Immature natural killer cell (primary cell): ENCODE data around the gene ZNF784. TPM values are rescaled to one million over a fixed set of nuclear protein-coding genes. Genes with fewer than 3 reads are reported as not detected.

Experiments used
- DNase-seq, 3 donors: peaks; one replicate each; pipeline ENCODE4 v3.0.0; 2022; ENCODE audit warnings: mixed read lengths in 1 of 3
- H3K27ac Mint-ChIP-seq, 6 donors: one replicate each; pipeline ENCODE4 v1.8.0; 2020; ENCODE audit warnings: mixed read lengths in 6 of 6, mild to moderate bottlenecking in 5 of 6, inconsistent platforms in 4 of 6, moderate library complexity in 3 of 6
- H3K27me3 Mint-ChIP-seq, 3 donors: one replicate each; pipeline ENCODE4 v1.8.0; 2020 to 2021; ENCODE audit warnings: low read depth in 3 of 3, mild to moderate bottlenecking in 3 of 3, mixed read lengths in 3 of 3, moderate library complexity in 3 of 3, inconsistent platforms in 1 of 3
- H3K36me3 Mint-ChIP-seq, 3 donors: one replicate each; pipeline ENCODE4 v1.8.0; 2020; ENCODE audit warnings: mixed read lengths in 3 of 3, inconsistent platforms in 2 of 3, mild to moderate bottlenecking in 2 of 3
- H3K4me1 Mint-ChIP-seq, 2 donors: one replicate each; pipeline ENCODE4 v1.8.0; 2020; ENCODE audit warnings: inconsistent platforms in 2 of 2, mild to moderate bottlenecking in 2 of 2, mixed read lengths in 2 of 2, moderate library complexity in 1 of 2
- H3K4me3 Mint-ChIP-seq, 5 donors: one replicate each; pipeline ENCODE4 v1.8.0; 2020; ENCODE audit warnings: mild to moderate bottlenecking in 5 of 5, mixed read lengths in 5 of 5, inconsistent platforms in 3 of 5, moderate library complexity in 3 of 5
- H3K9me3 Mint-ChIP-seq, 6 donors: one replicate each; pipeline ENCODE4 v1.8.0; 2020; ENCODE audit warnings: mild to moderate bottlenecking in 6 of 6, mixed read lengths in 6 of 6, inconsistent platforms in 4 of 6, moderate library complexity in 3 of 6
- polyA plus RNA-seq, 3 donors: library from polyadenylated mRNA; unstranded; fragments of 300-500 nt; fragmentation: Illumina TruSeq; gene quantifications; one replicate each; pipeline ENCODE4 v1.2.3, GENCODE V29; 2021

Gene ZNF784
- polyA plus RNA-seq, 3 donors from 2014 or later, result 0.59 to 0.78 (median 0.62) TPM

- Mint-ChIP-seq H3K4me1 (peaks cover 19 to 21% of the 10 kb centered on the region in 2 donors), H3K27ac (no peak overlapping the region), H3K4me3 (no peak overlapping the region), H3K9me3 (peaks cover 0 to 1% (median 0%) of the 10 kb centered on the region in 6 donors), H3K27me3 (peaks cover 0 to 9% (median 4%) of the 10 kb centered on the region in 3 donors), H3K36me3 (peaks cover 14 to 22% (median 16%) of the 10 kb centered on the region in 3 donors)
- no peak for DNase-seq
Measured at GRCh38 chr19:55597501-55597921, 26.9 kb downstream of the ZNF784 start.

GRCh38 chr19:55596304-55596703 is 28.1 kb downstream of the ZNF784 start:
- Mint-ChIP-seq H3K9me3 (peaks cover 0 to 1% (median 0%) of the 10 kb centered on the region in 6 donors), H3K4me1 (peaks cover 13 to 15% of the 10 kb centered on the region in 2 donors), H3K36me3 (peaks cover 14 to 22% (median 16%) of the 10 kb centered on the region in 3 donors), H3K27me3 (peaks cover 0 to 9% (median 4%) of the 10 kb centered on the region in 3 donors), H3K4me3 (no peak overlapping the region), H3K27ac (no peak overlapping the region)
- DNase-seq, result no peak

- Mint-ChIP-seq H3K36me3 (peaks cover 14 to 22% (median 16%) of the 10 kb centered on the region in 3 donors), H3K4me1 (peaks cover 7 to 9% of the 10 kb centered on the region in 2 donors), H3K4me3 (no peak overlapping the region), H3K27me3 (peaks cover 0 to 7% (median 2%) of the 10 kb centered on the region in 3 donors), H3K27ac (peak overlapping the region in 1 of 6 donors; percentile 13), H3K9me3 (peaks cover 0 to 1% (median 0%) of the 10 kb centered on the region in 6 donors)
- no peak for DNase-seq
Measured at GRCh38 chr19:55594996-55595545, 29.3 kb downstream of the ZNF784 start.

GRCh38 chr19:55593096-55593772 is 31.1 kb downstream of the ZNF784 start:
- no peak for DNase-seq
- Mint-ChIP-seq H3K36me3 (peaks cover 14 to 22% (median 16%) of the 10 kb centered on the region in 3 donors), H3K4me3 (no peak overlapping the region), H3K27ac (no peak overlapping the region), H3K4me1 (peaks cover 0 to 7% of the 10 kb centered on the region in 2 donors), H3K27me3 (peaks cover 0 to 4% (median 2%) of the 10 kb centered on the region in 3 donors), H3K9me3 (no peaks in the 10 kb centered on the region)

- Mint-ChIP-seq H3K36me3 (peaks cover 14 to 22% (median 16%) of the 10 kb centered on the region in 3 donors), H3K9me3 (no peaks in the 10 kb centered on the region), H3K27me3 (peaks cover 0 to 4% (median 2%) of the 10 kb centered on the region in 3 donors), H3K4me1 (peaks cover 2 to 9% of the 10 kb centered on the region in 2 donors), H3K27ac (no peak overlapping the region), H3K4me3 (no peak overlapping the region)
- no peak for DNase-seq
Measured at GRCh38 chr19:55592391-55593090, 31.8 kb downstream of the ZNF784 start.

GRCh38 chr19:55591555-55591954 is 32.8 kb downstream of the ZNF784 start:
- H3K4me1 Mint-ChIP-seq, result peaks cover 11 to 16% of the 10 kb centered on the region in 2 donors
- H3K36me3 Mint-ChIP-seq, result peaks cover 14 to 18% (median 16%) of the 10 kb centered on the region in 3 donors
- no peak overlapping the region for H3K27ac Mint-ChIP-seq
- H3K9me3 Mint-ChIP-seq, result no peaks in the 10 kb centered on the region
- peaks cover 5 to 8% (median 7%) of the 10 kb centered on the region in 3 donors for H3K27me3 Mint-ChIP-seq
- DNase-seq, result no peak
- no peak overlapping the region for H3K4me3 Mint-ChIP-seq

- no peak for DNase-seq
- peaks cover 7 to 8% (median 8%) of the 10 kb centered on the region in 3 donors for H3K27me3 Mint-ChIP-seq
- H3K4me1 Mint-ChIP-seq, result peaks cover 12 to 20% of the 10 kb centered on the region in 2 donors
- no peak overlapping the region for H3K4me3 Mint-ChIP-seq
- H3K36me3 Mint-ChIP-seq, result peaks cover 9 to 13% (median 11%) of the 10 kb centered on the region in 3 donors
- H3K9me3 Mint-ChIP-seq, result no peaks in the 10 kb centered on the region
- no peak overlapping the region for H3K27ac Mint-ChIP-seq
Measured at GRCh38 chr19:55590617-55591016, 33.7 kb downstream of the ZNF784 start.

GRCh38 chr19:55590109-55590508 is 34.3 kb downstream of the ZNF784 start:
- peaks cover 4 to 7% (median 7%) of the 10 kb centered on the region in 3 donors for H3K36me3 Mint-ChIP-seq
- no peaks in the 10 kb centered on the region for H3K9me3 Mint-ChIP-seq
- H3K27me3 Mint-ChIP-seq, result peaks cover 7 to 8% (median 8%) of the 10 kb centered on the region in 3 donors
- DNase-seq, result no peak
- peaks cover 17 to 25% of the 10 kb centered on the region in 2 donors for H3K4me1 Mint-ChIP-seq
- no peak overlapping the region for H3K27ac Mint-ChIP-seq
- H3K4me3 Mint-ChIP-seq, result peak overlapping the region in 1 of 5 donors; percentile 13

GRCh38 chr19:55588738-55589137 is 35.6 kb downstream of the ZNF784 start:
- H3K27ac Mint-ChIP-seq, result no peak overlapping the region

GRCh38 chr19:55586976-55587668 is 37.2 kb downstream of the ZNF784 start:
- peaks cover 7 to 10% (median 8%) of the 10 kb centered on the region in 3 donors for H3K27me3 Mint-ChIP-seq
- H3K27ac Mint-ChIP-seq, result peak overlapping the region in 4 of 6 donors; percentile 66 to 85 (median 80)

More at GRCh38 chr19:55588738-55589137, 35.6 kb downstream of the ZNF784 start:
- Mint-ChIP-seq H3K9me3 (no peaks in the 10 kb centered on the region), H3K4me3 (peak overlapping the region in 1 of 5 donors; percentile 60), H3K27me3 (peaks cover 7 to 9% (median 8%) of the 10 kb centered on the region in 3 donors), H3K4me1 (peaks cover 18 to 25% of the 10 kb centered on the region in 2 donors), H3K36me3 (peaks cover 0 to 3% (median 3%) of the 10 kb centered on the region in 3 donors)
- DNase-seq, result no peak

GRCh38 chr19:55585658-55586339 is 38.6 kb downstream of the ZNF784 start:
- H3K27ac Mint-ChIP-seq, result peak overlapping the region in 1 of 6 donors; percentile 64
- no peak for DNase-seq
- H3K36me3 Mint-ChIP-seq, result no peaks in the 10 kb centered on the region
- H3K27me3 Mint-ChIP-seq, result peaks cover 9 to 12% (median 11%) of the 10 kb centered on the region in 3 donors
- H3K4me3 Mint-ChIP-seq, result peak overlapping the region in 3 of 5 donors; percentile 46 to 56 (median 54)
- H3K4me1 Mint-ChIP-seq, result peaks cover 31 to 36% of the 10 kb centered on the region in 2 donors
- H3K9me3 Mint-ChIP-seq, result no peaks in the 10 kb centered on the region

More at GRCh38 chr19:55586976-55587668, 37.2 kb downstream of the ZNF784 start:
- peak overlapping the region; percentile 82 to 87 (median 85) for H3K4me3 Mint-ChIP-seq
- peaks cover 19 to 25% of the 10 kb centered on the region in 2 donors for H3K4me1 Mint-ChIP-seq
- no peaks in the 10 kb centered on the region for H3K36me3 Mint-ChIP-seq
- H3K9me3 Mint-ChIP-seq, result no peaks in the 10 kb centered on the region
- DNase-seq, result peak; percentile 86 to 89 (median 87)

- peaks cover 11 to 12% (median 12%) of the 10 kb centered on the region in 3 donors for H3K27me3 Mint-ChIP-seq
- H3K9me3 Mint-ChIP-seq, result no peaks in the 10 kb centered on the region
- peaks cover 34 to 40% of the 10 kb centered on the region in 2 donors for H3K4me1 Mint-ChIP-seq
- no peak overlapping the region for H3K4me3 Mint-ChIP-seq
- peaks cover 0 to under 1% (median under 1%) of the 10 kb centered on the region in 3 donors for H3K36me3 Mint-ChIP-seq
- no peak overlapping the region for H3K27ac Mint-ChIP-seq
- DNase-seq, result no peak
Measured at GRCh38 chr19:55584871-55585270, 39.5 kb downstream of the ZNF784 start.
